GM06990 (cell line): ENCODE data around the gene INTS6L.

ENCODE experiments used
- DNase-seq: peaks from one replicate; pipeline ENCODE4 v3.0.0-alpha.2; 2011; ENCODE audit not compliant: insufficient read length; ENCODE audit errors: extremely low read depth
- H3K27me3 ChIP-seq: replicated peaks from 2 replicates; pipeline ENCODE4 v1.6.0; 2011; ENCODE audit warnings: low read length; ENCODE audit not compliant: control insufficient read depth, insufficient read depth
- H3K36me3 ChIP-seq: 2 replicates; pipeline ENCODE4 v1.5.1; 2011; ENCODE audit warnings: low read length; ENCODE audit not compliant: control insufficient read depth, insufficient read depth
- H3K4me3 ChIP-seq: replicated peaks from 2 replicates; pipeline ENCODE4 v1.5.1; 2011; ENCODE audit warnings: low read depth, mild to moderate bottlenecking, control low read depth, low read length
- TF ChIP-seq, protein P1 (sequence below): IDR thresholded peaks from 2 replicates; pipeline ENCODE4 v1.5.1; 2011; ENCODE audit warnings: low read length, control low read depth, mild to moderate bottlenecking, inconsistent platforms; ENCODE audit not compliant: insufficient read depth, poor library complexity, severe bottlenecking

The INTS6L gene

DNA sequence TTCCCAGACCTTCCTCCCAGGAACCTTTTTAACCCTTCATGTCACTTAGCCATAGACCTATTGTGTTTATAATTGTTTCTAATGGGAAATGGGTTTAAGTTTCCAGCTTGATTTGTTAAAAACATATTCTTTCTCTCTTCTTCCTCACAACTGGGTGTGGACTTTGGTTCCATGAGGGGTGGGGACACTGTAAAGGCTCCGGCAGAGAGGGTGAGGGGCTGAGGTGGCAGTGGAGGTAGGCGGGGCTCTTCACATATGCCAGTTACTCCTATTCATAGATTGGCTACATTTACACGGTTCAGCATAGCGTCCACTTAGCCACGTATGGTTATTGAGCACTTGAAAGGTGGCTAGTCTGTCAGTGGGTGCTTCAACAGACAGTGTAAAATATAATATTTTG, 7.8 kb downstream of the INTS6L start:
- H3K4me3 ChIP-seq: no peak overlapping the region
- TF ChIP-seq, protein P1, sequence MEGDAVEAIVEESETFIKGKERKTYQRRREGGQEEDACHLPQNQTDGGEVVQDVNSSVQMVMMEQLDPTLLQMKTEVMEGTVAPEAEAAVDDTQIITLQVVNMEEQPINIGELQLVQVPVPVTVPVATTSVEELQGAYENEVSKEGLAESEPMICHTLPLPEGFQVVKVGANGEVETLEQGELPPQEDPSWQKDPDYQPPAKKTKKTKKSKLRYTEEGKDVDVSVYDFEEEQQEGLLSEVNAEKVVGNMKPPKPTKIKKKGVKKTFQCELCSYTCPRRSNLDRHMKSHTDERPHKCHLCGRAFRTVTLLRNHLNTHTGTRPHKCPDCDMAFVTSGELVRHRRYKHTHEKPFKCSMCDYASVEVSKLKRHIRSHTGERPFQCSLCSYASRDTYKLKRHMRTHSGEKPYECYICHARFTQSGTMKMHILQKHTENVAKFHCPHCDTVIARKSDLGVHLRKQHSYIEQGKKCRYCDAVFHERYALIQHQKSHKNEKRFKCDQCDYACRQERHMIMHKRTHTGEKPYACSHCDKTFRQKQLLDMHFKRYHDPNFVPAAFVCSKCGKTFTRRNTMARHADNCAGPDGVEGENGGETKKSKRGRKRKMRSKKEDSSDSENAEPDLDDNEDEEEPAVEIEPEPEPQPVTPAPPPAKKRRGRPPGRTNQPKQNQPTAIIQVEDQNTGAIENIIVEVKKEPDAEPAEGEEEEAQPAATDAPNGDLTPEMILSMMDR: no peak
- no peaks in the 10 kb centered on the region for H3K36me3 ChIP-seq
- H3K27me3 ChIP-seq: no peaks in the 10 kb centered on the region
- no peak for DNase-seq

DNA sequence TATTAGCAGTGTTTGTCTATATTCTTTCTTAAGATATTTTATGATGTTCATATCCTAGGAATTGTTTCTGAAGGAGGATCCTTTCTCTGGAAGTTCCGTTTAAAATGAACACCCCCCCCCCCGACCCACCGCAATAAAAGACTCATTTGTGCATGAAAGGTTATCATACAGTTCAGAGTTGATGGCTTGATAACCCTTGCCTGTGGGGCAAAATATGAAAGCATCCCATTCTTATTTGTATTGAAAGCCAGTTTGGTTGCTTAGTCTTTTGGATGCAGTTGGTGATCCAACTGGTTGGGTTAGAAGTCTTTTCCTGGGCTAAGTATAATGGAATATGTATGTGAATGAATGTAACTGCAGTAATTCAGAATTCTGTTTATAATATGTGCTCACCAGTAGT, 8.3 kb downstream of the INTS6L start:
- no peak for DNase-seq
- TF ChIP-seq, protein P1: no peak
- Histone ChIP-seq H3K4me3 (no peak overlapping the region), H3K36me3 (no peaks in the 10 kb centered on the region), H3K27me3 (no peaks in the 10 kb centered on the region)

DNA sequence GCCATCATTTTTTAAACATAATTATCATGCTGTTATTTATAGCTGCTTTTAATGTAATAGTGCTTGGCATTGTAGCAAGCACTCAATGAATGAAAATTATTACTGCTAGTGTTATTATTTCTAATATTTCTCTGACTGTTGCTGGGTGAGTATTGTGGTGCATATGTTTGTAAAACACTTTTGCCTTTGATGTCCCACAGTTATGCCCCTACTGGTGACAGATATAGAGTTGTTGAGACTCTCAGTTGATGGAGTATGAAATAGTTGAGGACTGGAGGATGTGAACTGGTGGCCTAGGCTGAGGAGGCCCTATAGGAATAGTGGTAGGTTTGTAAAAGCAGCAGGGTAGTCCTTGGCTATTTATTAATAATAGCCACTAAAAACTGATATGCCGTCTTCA, 9.6 kb downstream of the INTS6L start:
- H3K27me3 ChIP-seq: no peaks in the 10 kb centered on the region
- no peak overlapping the region for H3K4me3 ChIP-seq
- H3K36me3 ChIP-seq: no peaks in the 10 kb centered on the region
- no peak for DNase-seq
- TF ChIP-seq, protein P1: no peak

DNA sequence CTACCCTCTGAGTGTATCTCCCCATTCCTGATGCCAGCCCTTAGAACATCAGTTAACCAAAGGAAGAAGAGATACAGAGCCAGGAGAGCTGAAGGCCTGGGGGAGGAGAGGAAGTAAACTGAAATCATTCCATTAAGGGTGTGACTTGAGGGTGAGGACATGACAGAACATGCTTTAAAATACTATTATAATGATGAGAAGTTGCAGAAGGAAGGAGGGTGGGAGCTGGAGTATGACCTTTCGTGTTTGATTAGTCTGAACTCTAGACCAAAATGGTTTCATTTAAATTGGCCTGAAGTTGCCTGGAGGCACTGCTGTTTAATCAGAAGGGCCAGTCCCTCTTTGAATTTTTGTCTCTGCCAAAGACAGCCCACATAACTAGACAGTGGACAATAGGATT, 11.4 kb downstream of the INTS6L start:
- DNase-seq: no peak
- Histone ChIP-seq H3K4me3 (no peak overlapping the region), H3K36me3 (no peaks in the 10 kb centered on the region), H3K27me3 (no peaks in the 10 kb centered on the region)
- TF ChIP-seq, protein P1: no peak

DNA sequence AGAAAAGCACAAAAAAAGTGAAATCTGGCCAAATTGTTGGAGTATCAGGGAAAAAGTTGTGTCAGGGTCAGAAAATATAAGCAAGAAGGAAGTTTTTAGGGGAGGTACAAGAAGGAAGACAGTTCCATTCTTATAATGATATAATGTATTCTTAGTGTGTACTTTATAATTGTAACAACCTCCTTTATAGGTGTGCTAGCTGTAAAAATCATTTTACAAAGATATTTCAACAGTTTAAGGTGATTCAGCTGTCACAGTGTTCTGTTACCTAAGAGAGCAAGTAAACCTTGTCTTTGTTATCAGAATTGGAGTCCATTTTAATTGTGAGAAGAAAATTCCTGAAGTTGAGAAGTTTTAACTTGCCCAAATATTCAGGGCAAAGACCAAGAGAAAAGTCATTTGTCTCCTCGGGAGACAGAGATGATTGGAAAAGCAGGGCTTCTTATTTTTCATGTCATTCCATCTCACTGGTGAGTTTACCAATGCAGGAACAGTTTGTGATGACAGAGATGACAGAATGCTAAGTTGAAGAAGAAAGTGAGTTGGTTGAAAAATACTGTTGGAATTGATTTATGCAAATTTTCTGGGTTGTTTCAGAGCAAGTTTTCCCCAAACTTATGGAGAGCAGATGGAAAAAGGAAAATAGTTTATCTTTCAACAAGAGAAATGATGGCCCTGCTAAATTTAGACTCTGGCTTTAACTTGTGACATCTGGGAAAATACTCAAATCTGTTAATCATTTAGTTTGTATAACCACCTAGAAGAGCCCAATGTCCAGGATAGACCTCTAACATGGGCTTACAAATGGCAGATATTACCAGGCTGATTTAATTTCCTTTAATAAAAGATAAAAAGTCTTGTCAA, 14.8 kb downstream of the INTS6L start:
- no peak overlapping the region for H3K4me3 ChIP-seq
- DNase-seq: no peak
- H3K27me3 ChIP-seq: no peaks in the 10 kb centered on the region
- H3K36me3 ChIP-seq: no peaks in the 10 kb centered on the region
- TF ChIP-seq, protein P1: no peak
